WTC11 (cell line): Measurements from ENCODE around the gene SMAD6. TPM values are rescaled to one million over a fixed set of nuclear protein-coding genes. Genes with fewer than 3 reads are reported as not detected.

ENCODE experiments used
- ATAC-seq: fragments of 200-7000 bp; cut with Tn5 transposase; 2 replicates; pipeline ENCODE4 v1.10.0; 2021; ENCODE audit warnings: mild to moderate bottlenecking, moderate library complexity
- CTCF ChIA-PET: fragments of 300-600 bp; sonication (Branson Sonifier 250); formaldehyde crosslinking; loops from one replicate; lab custom pipeline; 2021; ENCODE audit warnings: antibody characterized with exemption; lab: Charles Lee
- POLR2A ChIA-PET: fragments of 350-600 bp; sonication (Branson Sonifier 250); formaldehyde crosslinking; loops from one replicate; lab custom pipeline; 2021; ENCODE audit warnings: antibody characterized with exemption; lab: Charles Lee
- DNase-seq: peaks from one replicate; pipeline ENCODE4 v3.0.0; 2021; ENCODE audit warnings: low spot score
- H3K27ac Mint-ChIP-seq: 2 replicates; pipeline ENCODE4 v1.8.0; 2021; ENCODE audit warnings: mixed read lengths
- H3K27me3 Mint-ChIP-seq: 2 replicates; pipeline ENCODE4 v1.8.0; 2021; ENCODE audit warnings: low read depth, mild to moderate bottlenecking, moderate library complexity, mixed read lengths
- H3K36me3 Mint-ChIP-seq: 2 replicates; pipeline ENCODE4 v1.8.0; 2021; ENCODE audit warnings: mixed read lengths
- H3K4me1 Mint-ChIP-seq: 2 replicates; pipeline ENCODE4 v1.8.0; 2022; ENCODE audit warnings: mixed read lengths
- H3K4me3 Mint-ChIP-seq: 2 replicates; pipeline ENCODE4 v1.8.0; 2021; ENCODE audit warnings: mild to moderate bottlenecking, moderate library complexity, mixed read lengths
- H3K9me3 Mint-ChIP-seq: 2 replicates; pipeline ENCODE4 v1.8.0; 2021; ENCODE audit warnings: mixed read lengths
- ARID4B ChIP-seq: sonication (generic); formaldehyde crosslinking; IDR thresholded peaks from 2 replicates; pipeline ENCODE4 v1.8.0; 2023; ENCODE audit warnings: missing genetic modification reagents, mild to moderate bottlenecking, borderline replicate concordance
- CREM ChIP-seq: sonication (generic); formaldehyde crosslinking; IDR thresholded peaks from 2 replicates; pipeline ENCODE4 v1.8.1; 2022; ENCODE audit warnings: mild to moderate bottlenecking, missing genetic modification reagents, moderate library complexity
- E2F1 ChIP-seq: sonication (generic); formaldehyde crosslinking; IDR thresholded peaks from 2 replicates; pipeline ENCODE4 v1.8.0; 2022; ENCODE audit warnings: mild to moderate bottlenecking, missing genetic modification reagents
- EMX1 ChIP-seq: fragments of 250-450 bp; sonication (Bioruptor Pico); IDR thresholded peaks from 2 replicates; pipeline ENCODE4 v1.8.0; 2021; ENCODE audit warnings: mild to moderate bottlenecking
- ERG ChIP-seq: fragments of 250-450 bp; sonication (Bioruptor Pico); IDR thresholded peaks from 2 replicates; pipeline ENCODE4 v1.8.0; 2021; ENCODE audit warnings: mild to moderate bottlenecking
- ESRRA ChIP-seq: sonication (generic); formaldehyde crosslinking; IDR thresholded peaks from 2 replicates; pipeline ENCODE4 v1.8.1; 2022; ENCODE audit warnings: mild to moderate bottlenecking, missing genetic modification reagents, borderline replicate concordance
- ETV6 ChIP-seq: sonication (generic); formaldehyde crosslinking; IDR thresholded peaks from 2 replicates; pipeline ENCODE4 v1.8.1; 2022; ENCODE audit warnings: mild to moderate bottlenecking, missing genetic modification reagents
- HMGXB4 ChIP-seq: sonication (generic); formaldehyde crosslinking; IDR thresholded peaks from 2 replicates; pipeline ENCODE4 v1.8.1; 2023; ENCODE audit warnings: mild to moderate bottlenecking, moderate library complexity, missing genetic modification reagents
- MXD4 ChIP-seq: fragments of 250-450 bp; sonication (Bioruptor Pico); IDR thresholded peaks from 2 replicates; pipeline ENCODE4 v1.8.0; 2021; ENCODE audit warnings: mild to moderate bottlenecking, moderate library complexity, borderline replicate concordance
- NFATC4 ChIP-seq: fragments of 250-450 bp; sonication (Bioruptor Pico); IDR thresholded peaks from 2 replicates; pipeline ENCODE4 v1.9.0; 2021; ENCODE audit warnings: mild to moderate bottlenecking
- NR1H2 ChIP-seq: sonication (generic); formaldehyde crosslinking; IDR thresholded peaks from 2 replicates; pipeline ENCODE4 v1.9.0; 2021; ENCODE audit warnings: mild to moderate bottlenecking, moderate library complexity, missing genetic modification reagents
- NR3C1 ChIP-seq: sonication (generic); formaldehyde crosslinking; conservative IDR thresholded peaks from 2 replicates; pipeline ENCODE4 v1.8.1; 2023; ENCODE audit warnings: low read depth, mild to moderate bottlenecking, missing genetic modification reagents
- OVOL2 ChIP-seq: fragments of 250-450 bp; sonication (Bioruptor Pico); IDR thresholded peaks from 2 replicates; pipeline ENCODE4 v1.9.0; 2021; ENCODE audit warnings: mild to moderate bottlenecking, borderline replicate concordance
- SOX15 ChIP-seq: fragments of 250-450 bp; sonication (Bioruptor Pico); IDR thresholded peaks from 2 replicates; pipeline ENCODE4 v1.9.0; 2021; ENCODE audit warnings: mild to moderate bottlenecking
- SP1 ChIP-seq: sonication (generic); formaldehyde crosslinking; conservative IDR thresholded peaks from 2 replicates; pipeline ENCODE4 v1.8.1; 2022; ENCODE audit warnings: missing genetic modification reagents
- USF1 ChIP-seq: sonication (generic); formaldehyde crosslinking; IDR thresholded peaks from 2 replicates; pipeline ENCODE4 v1.8.0; 2022; ENCODE audit warnings: mild to moderate bottlenecking, missing genetic modification reagents
- ZNF219 ChIP-seq: sonication (generic); formaldehyde crosslinking; IDR thresholded peaks from 2 replicates; pipeline ENCODE4 v1.8.0; 2023; ENCODE audit warnings: missing genetic modification reagents, mild to moderate bottlenecking, borderline replicate concordance
- ZNF232 ChIP-seq: sonication (generic); formaldehyde crosslinking; IDR thresholded peaks from 2 replicates; pipeline ENCODE4 v1.8.0; 2022; ENCODE audit warnings: mild to moderate bottlenecking, missing genetic modification reagents
- ZNF532 ChIP-seq: fragments of 250-450 bp; sonication (Bioruptor Pico); IDR thresholded peaks from 2 replicates; pipeline ENCODE4 v1.9.0; 2021; ENCODE audit warnings: mild to moderate bottlenecking, borderline replicate concordance
- total RNA-seq: library from RNA; stranded (reverse); gene quantifications from 3 replicates; pipeline ENCODE4 v1.2.3, GENCODE V29; 2021

The SMAD6 gene
- total RNA-seq, 1 experiment from 2014 or later: 13.9 TPM

GRCh38 chr15:66721020-66721419 is 19.0 kb downstream of the SMAD6 start:
- ATAC-seq (no peak), DNase-seq (no peak)
- POLR2A ChIA-PET: no interaction called here
- Mint-ChIP-seq H3K36me3 (peaks cover 13% of the 10 kb centered on the region), H3K4me1 (peaks cover 4% of the 10 kb centered on the region; the same call in 1 of the 2 replicates), H3K27me3 (no peaks in the 10 kb centered on the region), H3K4me3 (no peak overlapping the region), H3K9me3 (no peaks in the 10 kb centered on the region), H3K27ac (no peak overlapping the region)
- CTCF ChIA-PET: interaction anchor here (0.5 to 5.7 kb wide), 2 partner anchors 14 to 39 kb away, joined by 3 to 22 read pairs; no protein-coding TSS in a partner anchor
- TF ChIP-seq ETV6 (CRISPR knock-in tag) (no peak), USF1 (CRISPR knock-in tag) (no peak), SOX15 (no peak), ERG (CRISPR knock-in tag) (no peak), OVOL2 (CRISPR knock-in tag) (no peak), EMX1 (CRISPR knock-in tag) (no peak), ZNF219 (CRISPR knock-in tag) (no peak), HMGXB4 (CRISPR knock-in tag) (no peak), ZNF232 (CRISPR knock-in tag) (no peak), ESRRA (CRISPR knock-in tag) (no peak), ARID4B (CRISPR knock-in tag) (no peak)

GRCh38 chr15:66721501-66721937 is 19.5 kb downstream of the SMAD6 start:
- CTCF ChIA-PET: interaction anchor here (1.6 to 5.7 kb wide), 2 partner anchors 15 to 130 kb away, joined by 5 to 22 read pairs; no protein-coding TSS in a partner anchor
- DNase-seq (no peak), ATAC-seq (no peak)
- peaks cover 9% of the 10 kb centered on the region for H3K36me3 Mint-ChIP-seq
- H3K27ac Mint-ChIP-seq: no peak overlapping the region
- POLR2A ChIA-PET: no interaction called here
- no peak overlapping the region for H3K4me3 Mint-ChIP-seq
- H3K4me1 Mint-ChIP-seq: peaks cover 4% of the 10 kb centered on the region; the same call in 1 of the 2 replicates
- no peaks in the 10 kb centered on the region for H3K9me3 Mint-ChIP-seq
- no peaks in the 10 kb centered on the region for H3K27me3 Mint-ChIP-seq
- TF ChIP-seq ZNF219 (CRISPR knock-in tag) (no peak), SP1 (CRISPR knock-in tag) (no peak), E2F1 (CRISPR knock-in tag) (no peak), CREM (CRISPR knock-in tag) (no peak), ZNF532 (CRISPR knock-in tag) (no peak), NR1H2 (no peak), MXD4 (CRISPR knock-in tag) (no peak), NFATC4 (CRISPR knock-in tag) (no peak), ERG (CRISPR knock-in tag) (no peak), NR3C1 (CRISPR knock-in tag) (no peak)
